ENCODE results near the gene CST5. TPM values are rescaled to one million over a fixed set of nuclear protein-coding genes. Genes with fewer than 3 reads are reported as not detected.
"Not testable (repeated sequence)": the region's sequence is repeated elsewhere in the genome, so short reads cannot be mapped to it uniquely, and the experiment has no call there.

The CST5 gene, protein sequence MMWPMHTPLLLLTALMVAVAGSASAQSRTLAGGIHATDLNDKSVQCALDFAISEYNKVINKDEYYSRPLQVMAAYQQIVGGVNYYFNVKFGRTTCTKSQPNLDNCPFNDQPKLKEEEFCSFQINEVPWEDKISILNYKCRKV
- not detected for total RNA-seq
- long read RNA-seq = 0 reads

DNA sequence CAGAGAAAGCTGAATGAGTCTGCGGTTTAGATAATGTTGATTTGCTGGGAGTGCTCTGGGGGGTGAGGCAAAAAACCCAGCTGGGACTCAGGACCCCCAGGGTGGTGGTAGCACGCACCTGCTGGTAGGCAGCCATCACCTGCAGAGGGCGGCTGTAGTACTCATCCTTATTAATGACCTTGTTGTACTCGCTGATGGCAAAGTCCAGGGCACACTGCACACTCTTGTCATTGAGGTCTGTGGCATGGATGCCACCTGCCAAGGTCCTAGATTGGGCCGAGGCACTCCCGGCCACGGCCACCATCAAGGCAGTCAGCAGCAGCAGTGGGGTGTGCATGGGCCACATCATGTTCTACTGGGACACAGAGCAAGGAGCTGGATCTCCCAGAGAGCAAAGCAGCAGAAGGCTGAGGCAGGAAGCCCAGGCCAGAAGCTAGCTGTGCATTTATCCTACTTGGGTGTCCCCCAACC, at the start of gene CST5:
Gene CST5, minus strand, starts transcription at position 421 of the 471 bp plus-strand sequence. Its CDS starts 72 bp downstream, at position 349.
- intact Hi-C loops (cut with DNase I) = no loop called here
- ATAC-seq (no peak), DNase-seq (ENCODE audit: missing footprints) (no peak)

DNA sequence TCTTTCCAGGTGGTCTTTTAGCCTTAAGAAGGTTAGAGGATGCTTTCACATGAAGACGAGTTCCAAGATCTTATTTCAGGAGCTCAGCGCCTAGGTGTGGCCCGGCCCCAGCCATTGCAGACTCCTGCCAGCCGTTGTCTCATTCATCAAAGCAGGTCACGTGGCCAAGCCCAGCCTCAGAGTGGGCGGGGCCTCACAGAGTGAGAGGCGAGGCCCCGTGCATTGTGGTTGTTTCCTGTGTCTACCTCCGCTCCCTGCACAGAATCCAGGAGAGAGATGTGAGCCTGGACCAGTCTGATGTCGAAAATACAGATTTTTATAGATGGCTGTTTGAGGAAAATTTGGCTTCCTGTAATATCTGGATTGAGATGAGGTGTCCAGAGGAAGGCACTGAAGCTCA, 49.2 kb upstream of the CST5 start:
- ATAC-seq = no peak
- intact Hi-C loops (cut with DNase I) = no loop called here
- DNase-seq (ENCODE audit: missing footprints) = no peak

DNA sequence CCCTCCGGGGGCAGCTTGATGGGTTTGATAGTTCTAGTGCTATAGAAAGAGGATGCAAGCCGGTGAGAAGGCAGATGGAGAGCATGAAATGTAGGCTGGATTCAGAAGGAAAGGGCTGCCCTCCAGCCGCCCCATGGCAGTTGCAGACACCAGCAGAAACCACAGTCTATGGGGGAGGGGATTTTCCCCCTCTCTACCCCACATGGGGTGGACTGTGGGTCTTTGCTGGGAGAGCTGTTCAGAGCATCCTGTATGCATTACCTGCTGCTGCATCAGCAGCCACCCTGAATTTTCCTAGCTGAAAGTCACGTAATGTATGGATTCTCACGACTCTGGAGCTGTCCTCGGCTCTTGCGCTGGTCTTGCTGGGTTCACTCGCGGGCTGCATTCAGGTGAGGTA, 48.8 kb upstream of the CST5 start:
- intact Hi-C loops (cut with DNase I) = no loop called here
- DNase-seq (ENCODE audit: missing footprints) (no peak), ATAC-seq (no peak)

DNA sequence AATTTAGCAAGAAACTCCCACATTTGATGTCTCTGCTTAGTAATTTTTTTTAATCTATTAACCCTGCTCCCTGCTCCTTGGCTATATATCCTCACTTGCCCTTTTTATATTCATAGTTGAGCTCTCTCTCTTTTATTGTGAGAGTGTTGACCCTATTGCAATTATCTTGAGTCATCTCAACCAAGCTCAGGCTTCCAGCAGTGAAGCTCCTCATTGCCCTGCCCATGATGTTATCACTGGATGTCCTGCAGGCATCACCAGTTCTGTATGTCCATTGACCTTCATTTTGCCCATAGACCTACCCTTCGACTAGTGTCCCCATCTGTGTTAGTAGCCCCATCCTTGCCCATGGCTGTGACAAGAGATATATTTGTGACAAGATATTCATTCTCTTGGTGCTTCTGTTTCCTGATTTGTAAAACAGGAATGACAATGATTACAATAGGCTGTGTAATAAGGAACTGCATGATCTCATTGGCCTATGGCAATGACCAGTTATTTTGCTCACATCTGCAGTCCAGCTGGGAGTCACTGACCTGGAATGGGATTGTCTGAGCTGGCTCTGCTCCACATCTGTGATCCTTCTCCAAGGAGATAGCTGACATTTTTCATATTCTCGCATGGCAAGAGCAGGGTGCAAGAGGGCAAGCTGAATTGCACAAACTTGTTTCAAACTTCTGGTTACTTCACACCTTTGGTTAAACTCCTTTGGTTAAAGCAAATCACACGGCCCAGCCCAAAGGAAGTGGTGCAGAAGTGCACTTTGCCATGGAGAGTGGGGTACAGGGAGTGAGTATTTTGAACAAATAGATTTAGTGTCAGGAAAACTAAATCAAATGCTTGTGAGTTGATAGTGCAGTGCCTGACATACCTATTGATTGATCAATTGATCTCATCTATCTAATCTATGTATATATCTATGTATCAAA, 47.7 kb upstream of the CST5 start:
- no peak for ATAC-seq
- intact Hi-C loops (cut with DNase I) = no loop called here
- no peak for DNase-seq (ENCODE audit: missing footprints)

DNA sequence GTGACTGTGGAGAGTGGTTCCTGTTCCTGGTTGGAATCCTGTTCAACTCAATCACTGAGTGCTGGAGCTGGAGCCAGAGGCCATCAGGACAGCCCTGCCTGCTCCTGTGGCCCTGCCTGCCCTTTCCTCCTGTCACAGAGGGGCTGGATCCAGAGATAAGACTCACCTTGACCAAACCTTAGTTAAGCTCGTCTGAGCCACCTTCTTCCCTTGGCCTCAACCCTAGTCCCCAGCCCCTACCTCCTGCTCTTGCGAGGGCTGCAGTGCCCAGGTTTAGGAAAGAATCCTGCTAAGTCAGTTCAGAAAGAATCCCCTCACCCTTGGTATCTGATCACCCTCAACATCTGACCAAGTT, 47.0 kb upstream of the CST5 start:
- ATAC-seq (no peak), DNase-seq (ENCODE audit: missing footprints) (no peak)
- intact Hi-C loops (cut with DNase I) = no loop called here

DNA sequence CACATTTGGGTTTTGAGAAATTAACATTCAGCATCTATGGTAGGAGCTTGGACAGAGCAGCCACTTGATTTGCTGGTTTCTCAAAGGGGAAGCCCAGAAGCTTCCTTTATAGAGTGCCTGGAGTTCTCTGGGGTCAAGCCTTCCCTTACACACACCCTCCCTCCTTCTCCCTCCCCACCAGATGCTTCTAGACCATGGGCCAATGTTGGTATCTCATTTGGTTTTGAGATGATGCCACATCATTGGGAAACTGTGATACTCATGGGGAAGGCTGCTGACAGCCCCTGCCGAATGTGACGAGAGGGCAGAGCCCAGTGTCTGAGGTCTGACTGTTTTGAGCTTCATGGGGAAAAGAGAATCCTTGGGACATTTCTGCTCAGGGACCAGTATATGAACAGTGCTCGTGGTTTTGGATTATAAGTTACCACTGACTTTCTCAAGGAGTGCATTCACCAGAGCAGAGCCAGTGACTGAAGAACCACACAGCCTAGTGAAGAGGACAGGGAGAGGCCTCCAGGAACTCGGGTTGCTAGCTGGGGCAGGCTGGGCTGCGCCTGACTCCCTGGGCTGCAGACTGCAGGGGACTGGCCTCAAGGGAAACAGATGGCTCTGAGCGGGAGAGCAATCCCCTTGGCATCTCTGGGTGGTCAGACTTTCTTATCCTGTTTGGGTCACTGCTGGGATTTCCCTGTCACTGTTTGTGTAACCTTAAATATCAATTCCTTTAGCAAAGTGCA, 46.4 kb upstream of the CST5 start:
- DNase-seq (ENCODE audit: missing footprints) (no peak), ATAC-seq (no peak)
- intact Hi-C loops (cut with DNase I) = no loop called here

DNA sequence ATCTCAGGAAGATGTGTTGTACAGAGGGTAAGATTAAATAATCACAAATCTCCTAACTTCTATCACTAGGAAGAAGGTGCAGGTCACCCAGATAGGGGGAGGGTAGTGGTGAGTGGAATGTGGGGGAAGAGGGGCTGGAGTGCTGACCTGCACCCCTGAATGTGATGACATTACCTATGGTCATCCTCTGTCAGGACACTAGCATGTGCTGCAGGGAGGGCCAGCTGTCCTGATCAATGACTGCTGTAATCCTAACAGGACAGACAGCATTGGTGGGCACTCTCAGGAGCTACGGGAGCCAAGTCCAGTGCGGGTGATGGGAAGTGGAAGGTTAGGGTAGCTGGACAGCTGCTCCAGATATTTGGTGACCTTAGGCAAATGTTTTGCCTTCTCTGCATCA, 45.2 kb upstream of the CST5 start:
- intact Hi-C loops (cut with DNase I) = no loop called here
- no peak for ATAC-seq
- no peak for DNase-seq (ENCODE audit: missing footprints)

DNA sequence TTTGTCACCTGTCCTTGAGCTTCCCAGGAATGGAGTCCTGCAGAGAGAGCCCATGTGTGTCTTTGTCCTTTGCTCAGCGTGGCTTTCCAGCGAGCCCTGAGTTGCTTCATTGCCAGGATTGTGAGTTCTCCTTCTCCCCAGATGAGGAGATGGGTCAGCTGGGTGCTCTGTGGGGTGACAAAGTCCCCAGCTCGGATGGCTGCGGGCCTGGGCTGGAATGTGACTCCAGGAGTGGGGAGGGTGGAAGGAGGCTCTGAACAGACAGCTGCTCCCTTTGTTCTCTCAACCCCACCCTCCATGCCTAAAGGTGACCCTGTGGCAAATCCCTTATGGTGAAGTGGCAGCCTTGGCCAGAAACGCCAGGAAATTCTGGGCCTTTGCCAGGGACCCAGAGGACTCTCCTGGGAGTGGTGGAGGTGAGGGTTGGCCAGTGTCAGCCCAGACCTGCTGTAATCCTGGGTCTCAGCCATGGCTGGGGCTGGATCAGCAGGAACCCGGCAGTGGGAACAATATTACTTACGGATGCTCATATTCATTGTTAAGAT, 44.4 kb upstream of the CST5 start:
- DNase-seq (ENCODE audit: missing footprints) = no peak
- intact Hi-C loops (cut with DNase I) = no loop called here
- ATAC-seq = no peak

DNA sequence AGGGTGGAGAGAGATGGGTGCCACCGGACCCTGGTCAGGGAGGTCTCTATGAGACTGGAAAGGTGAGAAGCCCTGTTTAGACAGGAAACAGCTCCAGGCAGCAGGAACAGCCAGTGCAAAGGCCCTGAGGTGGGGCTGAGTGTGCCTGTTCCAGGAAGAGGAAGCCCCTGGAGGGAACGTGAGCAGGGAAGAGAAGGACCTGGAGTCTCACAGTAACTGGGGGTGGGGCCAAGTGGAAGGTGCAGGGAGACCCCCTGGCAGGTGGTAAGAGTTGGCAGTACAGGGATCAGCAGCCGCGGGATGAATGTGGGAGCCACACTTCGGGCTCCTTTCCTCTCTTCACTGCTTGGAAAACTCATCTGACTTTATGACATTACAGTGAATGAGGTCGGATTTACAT, 43.8 kb upstream of the CST5 start:
- DNase-seq (ENCODE audit: missing footprints) (no peak), ATAC-seq (no peak)
- intact Hi-C loops (cut with DNase I) = no loop called here

DNA sequence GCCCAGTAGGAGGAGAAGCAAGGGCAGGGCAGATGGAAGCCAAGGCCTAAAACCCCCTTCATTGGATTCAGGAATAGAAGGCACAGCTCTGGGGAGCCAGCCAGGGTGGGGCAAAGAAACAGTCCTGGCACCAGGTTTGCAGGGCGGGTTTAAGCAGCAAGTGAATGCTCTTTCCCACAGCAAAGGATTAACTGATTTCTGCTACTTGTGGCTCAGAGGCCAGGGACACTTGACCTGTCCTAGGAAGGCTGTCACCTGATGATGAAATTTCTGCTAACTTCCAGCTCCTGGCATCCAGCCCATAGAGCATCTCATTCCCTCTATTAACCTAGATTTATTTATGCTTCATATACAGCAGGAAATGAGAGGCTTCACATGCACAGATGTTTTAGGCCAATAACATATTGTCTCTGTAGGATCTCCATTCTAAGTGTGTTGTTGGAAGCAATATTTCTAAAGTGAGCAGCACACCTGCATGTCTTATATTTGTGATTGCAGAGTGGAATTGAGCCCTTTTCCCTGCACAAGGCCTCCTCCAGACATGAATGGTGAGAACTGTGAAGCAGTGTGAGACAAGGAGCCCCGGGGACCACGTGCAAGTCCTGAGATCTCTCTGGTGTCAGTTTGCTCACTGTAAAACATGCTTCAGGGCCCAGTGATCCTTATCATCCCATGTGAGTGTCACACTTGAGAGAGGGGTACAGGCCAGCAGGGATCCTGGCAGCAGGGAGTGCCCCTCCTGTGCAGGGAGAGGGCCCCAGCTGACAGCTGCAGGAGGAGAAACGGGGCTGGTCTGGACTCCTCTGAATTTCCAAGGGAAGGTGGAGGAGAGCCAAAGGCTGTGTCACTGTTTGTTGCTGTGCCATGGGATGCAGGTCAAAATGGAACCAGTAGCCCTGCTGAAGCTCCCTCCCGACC, 41.1 kb upstream of the CST5 start:
- ATAC-seq = peak; percentile 20
- intact Hi-C loops (cut with DNase I) = no loop called here
- DNase-seq (ENCODE audit: missing footprints) = no peak

DNA sequence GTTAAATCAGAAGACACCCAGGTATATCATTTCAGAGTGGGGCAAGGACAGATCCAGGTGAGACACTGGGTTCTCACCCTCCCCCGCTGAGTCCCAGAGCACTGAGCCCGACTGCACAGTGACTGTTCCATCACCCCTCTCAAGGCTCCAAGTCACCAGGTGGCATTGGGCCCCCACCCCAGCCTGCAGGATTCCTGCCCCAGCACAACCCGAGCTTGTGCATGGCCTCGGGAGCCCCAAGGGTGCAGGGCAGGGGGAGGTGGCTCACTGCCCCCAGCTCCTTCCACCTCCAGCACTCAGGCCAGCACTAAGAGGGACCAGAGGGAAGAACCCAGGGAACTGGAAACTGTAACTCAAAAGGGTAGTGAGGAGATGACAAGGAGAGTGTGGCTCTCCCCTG, 39.3 kb upstream of the CST5 start:
- no peak for ATAC-seq
- no peak for DNase-seq (ENCODE audit: missing footprints)
- intact Hi-C loops (cut with DNase I) = no loop called here

DNA sequence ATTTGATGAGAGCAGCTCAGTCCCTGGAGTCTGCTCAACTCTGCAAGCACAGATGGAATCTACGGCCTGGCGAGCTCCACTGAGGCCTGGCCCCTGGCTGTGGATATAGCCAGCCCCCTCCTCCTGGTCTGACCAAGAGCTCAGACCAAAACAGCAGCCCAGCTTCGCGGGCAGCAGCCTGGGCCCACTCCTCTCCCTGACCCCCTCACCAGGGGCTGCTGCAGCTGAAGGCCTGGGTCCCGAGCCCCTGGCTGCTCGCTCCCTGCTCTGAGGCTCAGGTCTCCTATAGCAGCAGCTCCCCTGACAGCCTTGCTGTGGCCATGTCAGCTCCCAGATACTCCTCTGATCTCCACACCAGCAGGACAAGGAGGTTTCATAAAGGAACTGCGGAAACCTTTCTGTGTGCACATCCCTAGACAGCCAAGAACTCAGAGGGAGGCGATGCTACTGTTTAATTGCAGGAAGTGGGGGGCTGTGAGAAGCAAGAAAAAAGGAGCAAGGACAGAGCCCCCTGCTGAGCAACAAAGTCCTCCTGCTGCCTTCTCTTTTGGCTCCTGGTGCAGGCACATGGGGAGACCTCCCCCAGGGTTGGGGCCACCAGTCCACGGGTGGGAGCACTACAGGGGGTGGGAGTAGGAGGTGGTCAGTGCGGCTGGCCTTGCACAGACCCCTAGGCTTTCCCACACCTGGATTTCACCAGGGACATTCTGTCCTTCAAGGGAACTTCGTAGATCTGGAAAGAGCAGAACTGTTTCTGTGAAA, 38.7 kb upstream of the CST5 start:
- intact Hi-C loops (cut with DNase I) = no loop called here
- ATAC-seq = no peak
- no peak for DNase-seq (ENCODE audit: missing footprints)

DNA sequence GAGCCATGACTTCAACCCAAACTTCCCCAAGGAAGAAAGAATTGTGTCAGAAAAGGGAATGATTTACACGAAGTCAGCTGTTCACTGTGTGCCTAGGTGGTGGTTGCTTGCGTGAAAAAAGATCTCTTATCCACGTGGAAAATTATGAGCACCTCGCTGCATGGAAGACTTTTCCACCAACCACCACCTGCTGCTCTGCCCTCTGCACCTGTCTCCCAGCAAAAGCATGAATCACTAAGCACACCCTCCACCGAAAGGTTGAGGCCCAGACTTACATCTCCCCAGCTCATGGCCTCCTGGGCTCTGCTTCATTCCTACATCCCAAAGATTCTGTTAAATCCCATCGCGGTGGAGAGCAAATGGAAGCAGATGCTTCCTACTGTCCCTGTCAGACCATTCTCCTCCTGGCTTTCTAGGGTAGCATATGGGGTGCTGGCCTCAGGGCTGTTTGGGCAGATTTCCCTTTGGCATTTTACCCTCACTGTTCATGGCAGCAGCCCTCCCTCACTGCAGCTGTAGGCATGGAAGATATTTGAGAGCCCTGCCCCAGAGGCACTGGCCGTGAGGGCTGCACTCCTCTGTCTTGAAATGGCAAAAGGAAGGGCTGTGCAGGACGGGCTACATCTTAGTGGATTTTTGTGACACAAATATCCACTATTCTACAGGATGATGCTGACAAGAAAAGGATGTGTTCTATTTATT, 37.6 kb upstream of the CST5 start:
- ATAC-seq = no peak
- intact Hi-C loops (cut with DNase I) = no loop called here
- DNase-seq (ENCODE audit: missing footprints) = no peak

DNA sequence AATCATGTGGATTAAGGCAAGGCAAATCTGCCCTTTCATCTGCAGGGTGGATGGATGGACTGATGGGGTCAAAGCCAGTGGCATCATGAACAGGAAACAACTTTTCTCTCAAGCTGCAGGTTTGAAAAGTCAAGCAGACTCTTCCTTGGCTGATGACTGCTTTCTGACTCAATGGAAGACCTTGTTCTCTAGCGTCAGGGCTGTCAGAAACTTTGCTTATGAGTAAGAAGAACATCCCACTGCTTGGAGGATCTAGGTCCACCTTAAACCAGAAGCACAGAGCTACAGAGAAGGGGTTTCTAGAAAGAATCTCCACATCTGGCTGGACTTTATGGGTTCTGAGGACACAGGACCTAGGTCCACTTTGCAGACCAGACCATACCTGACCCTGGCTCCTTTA, 36.3 kb upstream of the CST5 start:
- no peak for ATAC-seq

DNA sequence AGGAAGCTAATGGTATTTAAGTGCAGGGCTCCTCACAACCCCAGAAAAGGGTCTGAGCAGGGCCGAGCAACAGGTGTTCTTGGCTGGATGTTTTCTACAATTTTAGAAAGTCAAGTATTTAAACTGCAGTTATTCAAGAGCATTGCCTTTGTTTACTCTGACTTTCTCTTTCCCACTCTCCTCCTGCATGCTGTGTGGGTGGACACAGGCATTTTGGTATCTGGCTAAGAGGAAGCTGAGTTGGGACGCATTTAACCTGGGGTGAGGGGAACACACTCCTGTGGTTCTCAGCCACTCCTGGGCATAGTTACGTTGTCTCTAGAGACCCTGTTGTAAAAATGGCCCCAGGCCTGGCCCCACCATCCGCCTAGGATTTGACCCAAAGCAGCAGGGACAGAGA, 34.9 kb upstream of the CST5 start:
- DNase-seq (ENCODE audit: missing footprints); intact Hi-C loops (cut with DNase I); ATAC-seq: not testable (repeated sequence)

More for the DNA sequence above, 36.3 kb upstream of the CST5 start:
- intact Hi-C loops (cut with DNase I) = no loop called here
- DNase-seq (ENCODE audit: missing footprints) = no peak

DNA sequence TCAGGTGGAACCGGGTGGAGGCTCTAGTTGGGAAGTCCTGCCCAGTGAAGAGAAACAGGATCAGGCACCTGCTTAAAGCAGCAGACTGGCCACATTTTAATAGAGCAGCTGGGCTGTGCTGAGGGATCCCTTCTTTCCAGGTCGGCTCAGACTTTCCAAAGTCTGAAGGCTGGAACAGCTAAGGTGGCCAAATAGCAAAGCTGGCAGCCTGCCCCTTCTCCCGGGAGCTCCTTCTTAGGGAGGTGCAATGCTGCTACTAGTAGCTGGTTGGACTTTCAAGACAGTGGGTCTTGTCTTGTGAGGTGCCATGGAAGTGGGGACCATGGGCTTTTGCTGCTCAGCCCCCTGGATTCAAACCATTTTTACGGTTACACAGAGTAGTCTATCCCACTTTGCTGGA, 30.7 kb upstream of the CST5 start:
- no peak for ATAC-seq
- no peak for DNase-seq (ENCODE audit: missing footprints)
- intact Hi-C loops (cut with DNase I) = no loop called here

DNA sequence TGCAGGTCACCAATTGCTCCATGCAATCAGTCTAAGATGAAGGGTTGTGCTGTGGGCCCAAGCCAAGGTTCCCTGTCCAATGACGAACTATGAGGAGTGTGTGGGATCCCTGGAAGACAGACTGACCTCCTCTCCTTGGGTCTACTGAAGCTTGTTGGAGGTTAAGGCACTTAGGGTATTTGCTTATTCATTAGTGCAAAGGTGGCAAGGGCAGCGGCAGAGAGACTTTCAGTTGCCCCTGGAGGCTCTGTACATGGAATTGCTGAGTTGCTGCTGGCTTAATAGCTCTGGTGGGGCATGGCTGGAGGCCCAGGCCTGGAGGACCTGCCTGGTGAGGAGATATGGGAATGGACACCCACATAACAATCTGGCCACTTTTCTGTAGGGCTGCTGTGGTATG, 29.8 kb upstream of the CST5 start:
- DNase-seq (ENCODE audit: missing footprints) = no peak
- intact Hi-C loops (cut with DNase I) = no loop called here
- ATAC-seq = no peak
